Caco-2 (cell line): Measurements from ENCODE around the gene MUC13. TPM values are rescaled to one million over a fixed set of nuclear protein-coding genes. Genes with fewer than 3 reads are reported as not detected.

ENCODE experiments used
- BruUV-seq: library from RNA; stranded (reverse); fragments of 400-500 nt; replicated peaks from 2 replicates; lab custom pipeline; 2021; lab: Mats Ljungman, UMichigan
- CTCF ChIA-PET: fragments of 300-600 bp; sonication (Branson Sonifier 250); formaldehyde crosslinking; loops from one replicate; lab custom pipeline; 2022; ENCODE audit warnings: antibody characterized with exemption; lab: Charles Lee
- POLR2A ChIA-PET: fragments of 300-600 bp; sonication (Branson Sonifier 250); formaldehyde crosslinking; loops from one replicate; lab custom pipeline; 2022; ENCODE audit warnings: antibody characterized with exemption; lab: Charles Lee
- DNase-seq, 2 experiments: peaks; one replicate each; pipeline versions ENCODE4 v3.0.0 to v3.0.0-alpha.2; 2020 to 2022
- H3K27me3 ChIP-seq: replicated peaks from 2 replicates; pipeline ENCODE4 v1.6.0; 2011; ENCODE audit warnings: low read length; ENCODE audit not compliant: control insufficient read depth, insufficient read depth
- H3K36me3 ChIP-seq: 2 replicates; pipeline ENCODE4 v1.5.1; 2011; ENCODE audit warnings: low read length; ENCODE audit not compliant: control insufficient read depth, insufficient read depth
- H3K4me1 ChIP-seq: fragments of 250-450 bp; sonication (Bioruptor Pico); 2 replicates; pipeline ENCODE4 v1.5.1; 2020; ENCODE audit warnings: mild to moderate bottlenecking
- H3K4me3 ChIP-seq: 2 replicates; pipeline ENCODE4 v1.5.1; 2011; ENCODE audit warnings: low read depth, mild to moderate bottlenecking, control low read depth, low read length
- H3K9me3 ChIP-seq: fragments of 250-450 bp; sonication (Bioruptor Pico); 2 replicates; pipeline ENCODE4 v1.5.1; 2020; ENCODE audit warnings: mild to moderate bottlenecking, moderate library complexity
- H3K27ac Mint-ChIP-seq: one replicate; pipeline ENCODE4 v1.8.0; 2022; ENCODE audit warnings: mixed read lengths; ENCODE audit not compliant: unreplicated experiment
- H3K27me3 Mint-ChIP-seq: one replicate; pipeline ENCODE4 v1.8.0; 2022; ENCODE audit warnings: mixed read lengths; ENCODE audit not compliant: insufficient read depth, unreplicated experiment
- H3K36me3 Mint-ChIP-seq: one replicate; pipeline ENCODE4 v1.8.0; 2022; ENCODE audit warnings: mild to moderate bottlenecking, mixed read lengths; ENCODE audit not compliant: insufficient read depth, unreplicated experiment
- H3K4me1 Mint-ChIP-seq: one replicate; pipeline ENCODE4 v1.8.0; 2022; ENCODE audit warnings: low read depth, mixed read lengths; ENCODE audit not compliant: unreplicated experiment
- H3K4me3 Mint-ChIP-seq: one replicate; pipeline ENCODE4 v1.8.0; 2022; ENCODE audit warnings: mild to moderate bottlenecking, moderate library complexity, mixed read lengths; ENCODE audit not compliant: unreplicated experiment
- H3K9me3 Mint-ChIP-seq: one replicate; pipeline ENCODE4 v1.8.0; 2022; ENCODE audit warnings: mixed read lengths; ENCODE audit not compliant: unreplicated experiment
- intact Hi-C: fragments of 100-400 bp; cut with micrococcal nuclease; formaldehyde crosslinking; loops from one replicate; pipeline ENCODE4 v1.10.0; 2022; ENCODE audit not compliant: unreplicated experiment
- total RNA-seq: library from RNA; stranded (reverse); gene quantifications from 2 replicates; pipeline ENCODE4 v1.2.3, GENCODE V29; 2022
- TF ChIP-seq, protein P1 (sequence below), 2 experiments: fragments of 200-600 bp in 1 of 2; IDR thresholded peaks; 1 replicate in 1 of 2; 2 replicates in 1 of 2; pipeline versions ENCODE4 v1.5.1 to v1.8.0; 2011 to 2022; ENCODE audit warnings: antibody characterized with exemption in 1 of 2, control low read depth in 1 of 2, inconsistent platforms in 1 of 2, low read depth in 1 of 2, low read length in 1 of 2, mild to moderate bottlenecking in 1 of 2, moderate library complexity in 1 of 2; ENCODE audit not compliant: insufficient read depth in 1 of 2, severe bottlenecking in 1 of 2, unreplicated experiment in 1 of 2

MUC13 gene
- total RNA-seq, 1 experiment from 2014 or later = 3.5 TPM

DNA sequence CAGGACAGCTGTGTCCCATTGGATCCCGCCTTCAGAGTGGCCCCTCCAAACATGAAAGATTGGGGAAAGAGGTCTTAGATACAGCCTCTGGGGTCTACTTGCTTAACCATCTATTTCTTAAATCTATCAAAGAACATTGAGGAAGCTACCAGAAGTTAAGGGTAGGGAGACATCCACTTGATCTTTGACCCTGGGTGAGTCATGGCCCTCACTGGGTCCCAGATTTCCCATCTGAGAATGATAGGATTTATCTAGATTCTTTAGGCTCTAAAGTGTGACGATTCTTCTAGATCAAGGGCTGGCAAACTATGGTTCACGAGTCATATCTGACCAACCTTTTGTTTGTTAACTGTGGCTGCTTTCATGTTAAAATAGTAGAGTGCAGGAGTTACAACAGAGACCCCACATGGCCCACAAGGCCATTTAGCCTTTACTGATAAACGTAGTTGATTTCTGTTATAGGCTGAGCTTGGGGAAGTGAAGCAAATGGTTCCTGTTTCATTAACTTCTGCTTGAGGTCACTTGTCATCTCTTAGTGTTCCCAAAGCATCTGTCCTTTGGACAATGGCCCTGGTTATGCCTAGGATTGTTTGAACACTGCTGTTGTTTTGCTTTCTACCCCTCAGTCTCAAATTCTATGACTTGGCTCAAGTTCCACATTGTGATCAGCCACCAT lies 8.0 kb downstream of the MUC13 start:
- Mint-ChIP-seq H3K4me1 (no peaks in the 10 kb centered on the region), H3K36me3 (no peaks in the 10 kb centered on the region), H3K4me3 (no peak overlapping the region), H3K27me3 (no peaks in the 10 kb centered on the region), H3K9me3 (no peaks in the 10 kb centered on the region), H3K27ac (no peak overlapping the region)
- no TSS peak for BruUV-seq
- TF ChIP-seq, protein P1, sequence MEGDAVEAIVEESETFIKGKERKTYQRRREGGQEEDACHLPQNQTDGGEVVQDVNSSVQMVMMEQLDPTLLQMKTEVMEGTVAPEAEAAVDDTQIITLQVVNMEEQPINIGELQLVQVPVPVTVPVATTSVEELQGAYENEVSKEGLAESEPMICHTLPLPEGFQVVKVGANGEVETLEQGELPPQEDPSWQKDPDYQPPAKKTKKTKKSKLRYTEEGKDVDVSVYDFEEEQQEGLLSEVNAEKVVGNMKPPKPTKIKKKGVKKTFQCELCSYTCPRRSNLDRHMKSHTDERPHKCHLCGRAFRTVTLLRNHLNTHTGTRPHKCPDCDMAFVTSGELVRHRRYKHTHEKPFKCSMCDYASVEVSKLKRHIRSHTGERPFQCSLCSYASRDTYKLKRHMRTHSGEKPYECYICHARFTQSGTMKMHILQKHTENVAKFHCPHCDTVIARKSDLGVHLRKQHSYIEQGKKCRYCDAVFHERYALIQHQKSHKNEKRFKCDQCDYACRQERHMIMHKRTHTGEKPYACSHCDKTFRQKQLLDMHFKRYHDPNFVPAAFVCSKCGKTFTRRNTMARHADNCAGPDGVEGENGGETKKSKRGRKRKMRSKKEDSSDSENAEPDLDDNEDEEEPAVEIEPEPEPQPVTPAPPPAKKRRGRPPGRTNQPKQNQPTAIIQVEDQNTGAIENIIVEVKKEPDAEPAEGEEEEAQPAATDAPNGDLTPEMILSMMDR (IDR thresholded peaks at IDR 0.05; ENCODE audit: insufficient read depth in 1 of 2, low read depth in 1 of 2, low read length in 1 of 2, severe bottlenecking in 1 of 2, unreplicated experiment in 1 of 2) = no peak
- no peaks in the 10 kb centered on the region for H3K4me1 ChIP-seq
- intact Hi-C loops = loop anchor here (10.0 kb wide), 1 partner anchor 658 kb away; no protein-coding TSS in a partner anchor
- ChIA-PET POLR2A (no interaction called here), CTCF (interaction anchor here (1.3 kb wide), 1 partner anchor 25 kb away, joined by 4 read pairs; no protein-coding TSS in a partner anchor)
- no peaks in the 10 kb centered on the region for H3K27me3 ChIP-seq
- H3K36me3 ChIP-seq = no peaks in the 10 kb centered on the region
- H3K9me3 ChIP-seq = no peaks in the 10 kb centered on the region
- DNase-seq = no peak
- H3K4me3 ChIP-seq = no peak overlapping the region

DNA sequence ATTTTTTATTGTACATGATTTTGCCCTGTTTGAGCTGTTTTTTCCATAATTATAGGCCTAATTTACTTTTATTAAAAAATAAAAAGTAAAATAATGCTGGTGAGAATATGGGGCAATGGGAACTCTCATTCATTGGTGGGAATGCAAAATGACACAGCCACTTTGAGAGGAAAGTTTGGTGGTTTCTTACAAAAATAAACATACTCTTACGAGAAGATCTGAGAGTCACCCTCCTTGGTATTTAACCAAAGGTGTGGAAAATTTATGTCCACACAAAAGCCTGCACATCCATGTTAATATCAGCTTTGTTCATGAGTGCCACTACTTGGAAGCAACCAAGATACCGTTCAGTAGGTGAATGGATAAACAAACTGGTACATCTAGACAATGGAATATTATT lies 9.8 kb downstream of the MUC13 start:
- H3K9me3 ChIP-seq = no peaks in the 10 kb centered on the region
- BruUV-seq = no TSS peak
- no peak overlapping the region for H3K4me3 ChIP-seq
- TF ChIP-seq, protein P1 (IDR thresholded peaks at IDR 0.05; ENCODE audit: insufficient read depth in 1 of 2, low read depth in 1 of 2, low read length in 1 of 2, severe bottlenecking in 1 of 2, unreplicated experiment in 1 of 2) = no peak
- no peak overlapping the region for H3K27ac Mint-ChIP-seq
- no peak for DNase-seq
- no peaks in the 10 kb centered on the region for H3K9me3 Mint-ChIP-seq
- ChIA-PET POLR2A (no interaction called here), CTCF (no interaction called here)
- H3K4me1 Mint-ChIP-seq = peaks cover 2% of the 10 kb centered on the region
- H3K4me1 ChIP-seq = no peaks in the 10 kb centered on the region
- no peaks in the 10 kb centered on the region for H3K27me3 ChIP-seq
- no peaks in the 10 kb centered on the region for H3K36me3 ChIP-seq
- H3K36me3 Mint-ChIP-seq = no peaks in the 10 kb centered on the region
- no peak overlapping the region for H3K4me3 Mint-ChIP-seq
- intact Hi-C loops = loop anchor here (10.0 kb wide), 1 partner anchor 660 kb away; no protein-coding TSS in a partner anchor
- no peaks in the 10 kb centered on the region for H3K27me3 Mint-ChIP-seq

DNA sequence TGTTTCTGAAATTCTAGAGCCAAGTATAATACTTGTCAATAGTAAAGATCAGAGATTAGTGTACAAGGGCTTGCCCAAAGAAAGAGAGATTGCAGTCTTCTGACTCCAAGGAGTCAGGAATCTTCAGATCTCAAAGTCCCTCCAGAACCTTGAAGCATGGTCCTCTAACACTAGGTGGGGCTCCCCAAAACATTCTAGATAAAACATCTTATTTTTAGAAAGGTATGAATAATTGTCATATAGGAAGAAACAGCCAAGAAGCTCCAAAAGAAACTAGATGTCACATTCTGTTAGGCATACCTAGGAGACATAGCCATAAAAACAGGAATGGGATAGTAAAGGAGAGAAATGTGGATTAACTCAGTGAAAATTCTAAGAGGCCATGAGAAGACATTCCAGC lies 10.7 kb downstream of the MUC13 start:
- Mint-ChIP-seq H3K36me3 (no peaks in the 10 kb centered on the region), H3K9me3 (no peaks in the 10 kb centered on the region), H3K27me3 (no peaks in the 10 kb centered on the region), H3K4me1 (peaks cover 7% of the 10 kb centered on the region), H3K27ac (no peak overlapping the region), H3K4me3 (no peak overlapping the region)
- Histone ChIP-seq H3K4me1 (no peaks in the 10 kb centered on the region), H3K9me3 (no peaks in the 10 kb centered on the region), H3K36me3 (no peaks in the 10 kb centered on the region), H3K27me3 (no peaks in the 10 kb centered on the region), H3K4me3 (no peak overlapping the region)
- no peak for DNase-seq
- TF ChIP-seq, protein P1 (IDR thresholded peaks at IDR 0.05; ENCODE audit: insufficient read depth in 1 of 2, low read depth in 1 of 2, low read length in 1 of 2, severe bottlenecking in 1 of 2, unreplicated experiment in 1 of 2) = no peak
- ChIA-PET POLR2A (no interaction called here), CTCF (no interaction called here)
- BruUV-seq = no TSS peak
- intact Hi-C loops = loop anchor here (10.0 kb wide), 1 partner anchor 661 kb away; no protein-coding TSS in a partner anchor
